ENCODE results near the gene SLC35F2. TPM values are rescaled to one million over a fixed set of nuclear protein-coding genes. Genes with fewer than 3 reads are reported as not detected.

SLC35F2 gene
- total and polyA plus RNA-seq, 2 of the 13 experiments (the other 11 are each of a cell fraction or from before 2014, with no cell fraction given), result 5.8 to 20.3 TPM

DNA sequence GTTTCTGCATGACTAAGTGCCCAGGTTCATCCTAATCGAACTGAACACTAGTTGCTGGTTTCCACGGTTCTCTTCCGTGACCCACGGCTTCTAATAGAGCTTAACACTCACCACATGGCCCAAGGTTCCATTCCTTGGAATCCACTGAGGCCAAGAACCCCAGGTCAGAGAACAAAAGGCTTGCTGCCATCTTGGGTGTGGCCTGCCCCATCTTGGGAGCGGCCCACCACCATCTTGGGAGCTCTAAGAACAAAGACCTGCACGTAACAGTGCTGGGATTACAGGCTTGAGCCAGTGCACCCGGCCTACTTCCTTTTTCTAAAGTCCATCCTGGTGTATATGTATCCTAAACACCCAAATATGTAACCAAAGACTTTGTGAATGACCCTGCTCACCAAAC lies 68.8 kb downstream of the SLC35F2 start (continued):
- TF ChIP-seq ZFP36L1 (CRISPR knock-in tag; IDR thresholded peaks at IDR 0.05) (no peak), SNAI1 (CRISPR knock-in tag; IDR thresholded peaks at IDR 0.05; ENCODE audit: borderline replicate concordance) (no peak), SMARCE1 (IDR thresholded peaks at IDR 0.05; ENCODE audit: borderline replicate concordance) (no peak), ZNF704 (CRISPR knock-in tag; IDR thresholded peaks at IDR 0.05; ENCODE audit: borderline replicate concordance) (no peak), RORA (CRISPR knock-in tag; IDR thresholded peaks at IDR 0.05) (no peak)

- Histone ChIP-seq H3K4me1 (ENCODE audit: insufficient read depth, low read length) (peaks cover 12% of the 10 kb centered on the region), H3K27ac (ENCODE audit: extremely low read length, insufficient read depth, low read length) (no peak overlapping the region), H3K9me3 (ENCODE audit: low read length) (no peaks in the 10 kb centered on the region), H3K4me3 (replicated peaks in 1 of 3; ENCODE audit: insufficient read depth in 1 of 3, low read depth in 2 of 3, low read length in 3 of 3) (no peak overlapping the region), H3K9ac (ENCODE audit: insufficient read depth, low read depth, low read length) (no peak overlapping the region), H2AFZ (ENCODE audit: low read length) (no peak overlapping the region), H3K27me3 (ENCODE audit: control insufficient read depth in 1 of 2, insufficient read depth in 2 of 2, low read length in 2 of 2) (no peaks in the 10 kb centered on the region; a peak in 1 of 5 replicates), H3K36me3 (replicated peaks in 1 of 2; ENCODE audit: control insufficient read depth in 1 of 2, insufficient read depth in 2 of 2, low read length in 2 of 2) (no peaks in the 10 kb centered on the region; a peak in 1 of 5 replicates), H3K79me2 (ENCODE audit: insufficient read depth, low read length) (no peaks in the 10 kb centered on the region), H3K4me2 (ENCODE audit: low read depth, low read length) (no peak overlapping the region), H4K20me1 (ENCODE audit: insufficient read depth, low read length) (no peaks in the 10 kb centered on the region)
- in situ Hi-C loops (cut with HindIII; ENCODE audit: extremely low pct_ligation_motif_present, low pct_unique_long_range_greater_than_20kb) (no loop called here), intact Hi-C loops (cut with micrococcal nuclease; ENCODE audit: unreplicated experiment) (no loop called here)
- ATAC-seq, result no peak
- no TSS peak for BruUV-seq (replicated peaks)
- CTCF ChIA-PET (ENCODE audit: low intra/inter-chr PET ratio, low total read pairs), result no interaction called here
- DNase-seq (ENCODE audit: low spot score), result no peak
- 69% methylated on average over 5 of the region's 5 CpGs for WGBS (ENCODE audit: low lambda C conversion rate)
- FAIRE-seq, result no peak
- POLR2A ChIA-PET, result no interaction called here
- no peak for TF ChIP-seq ZMYM4 (CRISPR knock-in tag; IDR thresholded peaks at IDR 0.05)
- no peak for TF ChIP-seq ZNF414 (CRISPR knock-in tag; IDR thresholded peaks at IDR 0.05)
- TF ChIP-seq ZNF253 (CRISPR knock-in tag; IDR thresholded peaks at IDR 0.05; ENCODE audit: borderline replicate concordance), result no peak
- TF ChIP-seq CCDC6 (CRISPR knock-in tag; IDR thresholded peaks at IDR 0.05), result no peak
- no peak for TF ChIP-seq WIZ (CRISPR knock-in tag; IDR thresholded peaks at IDR 0.05)
- TF ChIP-seq HOXA5 (CRISPR knock-in tag; IDR thresholded peaks at IDR 0.05), result no peak
- no peak for TF ChIP-seq KIAA2018 (CRISPR knock-in tag; IDR thresholded peaks at IDR 0.05; ENCODE audit: borderline replicate concordance)
- no peak for TF ChIP-seq CCAR2 (optimal IDR thresholded peaks at IDR 0.05; ENCODE audit: low read depth, low read length)
- no peak for TF ChIP-seq ATM (IDR thresholded peaks at IDR 0.05; ENCODE audit: borderline replicate concordance)
- no peak for TF ChIP-seq RFX3 (CRISPR knock-in tag; IDR thresholded peaks at IDR 0.05)
These were observed 70.9 kb downstream of the SLC35F2 start for GRCh38 chr11:107787733-107788132.

Data from HepG2 (cell line).